CD4-positive, alpha-beta T cell treated with Interleukin-21 for 1 hour (primary cell): ENCODE results near the gene ATAD3A.
"Not testable (repeated sequence)": the region's sequence is repeated elsewhere in the genome, so short reads cannot be mapped to it uniquely, and the experiment has no call there.

Experiments used
- DNase-seq: peaks from one replicate; pipeline ENCODE4 v3.0.0-alpha.2; 2020

ATAD3A gene

DNA sequence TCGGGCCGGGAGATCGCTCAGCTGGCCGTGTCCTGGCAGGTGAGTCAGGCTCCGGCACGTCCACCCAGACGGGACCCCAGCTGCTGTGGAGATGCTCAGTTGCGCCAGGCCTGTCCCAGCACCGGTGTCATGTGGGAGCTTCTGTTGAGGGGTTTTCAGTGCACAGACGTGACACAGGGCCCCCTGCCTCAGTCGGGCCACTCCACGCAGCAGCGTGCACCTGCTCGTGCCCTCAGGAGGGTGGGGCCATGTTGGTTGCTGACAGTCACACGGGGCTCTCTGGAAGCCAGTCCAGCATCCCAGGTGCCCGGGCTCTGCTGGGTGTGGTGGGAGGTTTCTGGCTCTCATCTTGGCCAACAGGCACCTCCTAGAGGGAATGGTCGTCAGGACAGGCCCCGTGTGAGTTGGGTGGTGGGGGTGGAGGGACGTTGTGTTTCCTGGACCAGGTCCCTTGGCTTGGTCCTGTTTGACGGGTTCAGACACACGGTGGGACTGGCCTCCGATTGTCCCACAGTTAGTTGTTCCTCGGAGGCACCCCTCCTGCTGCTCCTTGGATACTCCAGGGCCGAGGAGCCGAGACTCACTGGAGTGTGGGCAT lies 21.2 kb upstream of the ATAD3A start:
- no peak for DNase-seq

DNA sequence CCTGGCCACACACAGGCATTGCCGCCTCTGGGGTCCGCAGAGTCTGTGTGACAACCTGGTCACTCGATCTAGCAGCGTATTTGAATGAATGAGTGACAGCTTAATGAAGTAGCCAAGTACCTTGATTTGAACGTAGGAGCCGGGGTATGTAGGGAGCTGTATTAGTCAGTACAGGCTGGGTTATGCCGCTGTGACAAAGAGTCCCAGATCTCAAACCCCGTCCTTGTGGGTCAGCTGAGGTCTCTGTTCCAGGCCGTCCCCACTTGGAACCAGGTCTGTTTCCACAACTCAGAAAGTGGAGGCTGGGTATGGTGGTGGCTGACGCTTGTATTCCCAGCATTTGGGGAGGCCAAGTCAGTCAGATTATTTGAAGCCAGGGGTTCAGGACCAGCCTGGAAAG lies 20.4 kb upstream of the ATAD3A start:
- no peak for DNase-seq

DNA sequence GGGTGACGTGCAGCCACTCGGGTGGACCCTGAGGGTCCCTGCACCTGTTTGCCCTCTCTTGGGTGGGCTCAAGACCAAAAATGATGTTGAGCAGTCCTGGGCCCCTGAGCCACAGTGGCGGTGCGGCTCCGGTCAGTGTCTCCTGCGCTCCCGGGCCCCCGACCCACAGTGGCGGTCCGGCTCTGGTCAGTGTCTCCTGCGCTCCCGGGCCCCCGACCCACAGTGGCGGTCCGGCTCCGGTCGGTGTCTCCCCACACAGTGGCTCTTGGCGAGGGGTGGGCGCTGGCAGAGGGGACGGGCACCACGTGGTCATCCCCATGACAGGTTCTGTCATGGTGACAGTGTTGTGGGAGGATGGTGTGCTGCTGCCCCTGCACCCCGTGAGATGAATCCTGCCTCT lies 17.7 kb upstream of the ATAD3A start:
- DNase-seq: not testable (repeated sequence)

DNA sequence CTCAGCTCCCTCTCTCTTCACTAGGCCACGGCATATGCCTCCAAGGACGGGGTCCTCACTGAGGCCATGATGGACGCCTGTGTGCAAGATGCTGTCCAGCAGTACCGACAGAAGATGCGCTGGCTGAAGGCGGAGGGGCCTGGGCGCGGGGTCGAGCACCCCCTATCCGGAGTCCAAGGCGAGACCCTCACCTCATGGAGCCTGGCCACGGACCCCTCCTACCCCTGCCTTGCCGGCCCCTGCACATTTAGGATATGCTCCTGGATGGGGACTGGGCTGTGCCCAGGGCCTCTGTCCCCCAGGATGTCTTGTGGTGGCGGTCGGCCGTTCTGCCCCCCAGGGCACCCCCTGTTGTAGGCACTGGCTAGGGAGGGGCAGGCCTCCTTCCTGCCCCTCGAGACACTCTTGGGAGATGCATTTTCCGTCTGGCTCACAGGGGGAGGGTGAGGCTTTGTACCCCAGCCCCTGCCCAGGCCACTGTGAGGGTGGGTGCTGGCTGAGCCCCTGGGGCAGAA lies 16.4 kb upstream of the ATAD3A start:
- not testable (repeated sequence) for DNase-seq

DNA sequence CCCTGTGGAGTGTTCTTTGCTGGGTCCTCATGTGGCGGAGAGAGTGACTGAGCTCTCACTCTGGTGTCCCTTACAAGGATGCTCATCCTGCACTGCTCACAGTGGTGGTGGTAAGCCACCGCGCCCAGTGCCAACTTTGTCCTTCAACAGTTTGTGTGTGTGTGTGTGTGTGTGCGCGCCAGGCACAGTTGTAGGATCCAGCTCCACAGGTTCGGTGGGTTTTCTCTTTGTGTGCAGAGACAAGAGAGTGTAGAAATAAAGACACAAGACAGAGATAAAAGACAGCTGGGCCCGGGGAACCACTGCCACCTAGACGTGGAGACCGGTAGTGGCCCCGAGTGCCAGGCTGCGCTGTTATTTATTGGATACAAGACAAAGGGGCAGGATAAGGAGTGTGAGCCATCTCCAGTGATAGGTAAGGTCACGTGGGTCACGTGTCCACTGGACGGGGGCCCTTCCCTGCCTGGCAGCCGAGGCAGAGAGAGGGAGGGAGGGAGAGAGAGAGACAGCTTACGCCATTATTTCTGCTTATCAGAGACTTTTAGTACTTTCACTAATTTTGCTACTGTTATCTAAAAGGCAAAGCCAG lies 7.1 kb upstream of the ATAD3A start:
- DNase-seq: peak; percentile 85

DNA sequence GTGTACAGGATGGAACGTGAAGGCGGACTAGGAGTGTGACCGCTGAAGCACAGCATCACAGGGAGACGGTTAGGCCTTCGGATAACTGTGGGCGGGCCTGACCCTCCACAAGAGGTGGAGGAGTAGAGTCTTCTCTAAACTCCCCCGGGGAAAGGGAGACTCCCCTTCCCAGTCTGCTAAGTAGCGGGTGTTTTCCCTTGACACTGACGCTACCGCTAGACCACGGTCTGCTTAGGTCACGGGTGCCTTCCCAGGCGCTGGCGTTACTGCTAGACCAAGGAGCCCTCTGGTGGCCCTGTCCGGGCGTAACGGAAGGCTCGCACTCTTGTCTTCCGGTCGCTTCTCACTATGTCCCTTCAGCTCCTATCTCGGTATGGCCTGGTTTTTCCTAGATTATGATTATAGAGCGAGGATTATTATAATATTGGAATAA lies 6.6 kb upstream of the ATAD3A start:
- DNase-seq: peak; percentile 49

DNA sequence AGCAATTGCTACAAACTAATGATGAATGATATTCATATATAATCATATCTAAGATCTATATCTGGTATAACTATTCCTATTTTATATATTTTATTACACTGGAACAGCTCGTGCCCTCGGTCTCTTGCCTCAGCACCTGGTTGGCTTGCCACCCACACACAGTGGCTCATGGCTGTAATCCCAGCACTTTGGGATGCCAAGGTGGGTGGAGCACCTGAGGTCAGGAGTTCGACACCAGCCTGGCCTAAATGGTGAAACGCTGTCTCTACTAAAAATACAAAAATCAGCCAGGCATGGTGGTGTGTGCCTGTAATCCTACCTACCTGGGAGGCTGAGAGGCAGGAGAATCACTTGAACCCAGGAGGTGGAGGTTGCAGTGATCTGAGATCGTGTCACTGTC lies 6.2 kb upstream of the ATAD3A start:
- not testable (repeated sequence) for DNase-seq

DNA sequence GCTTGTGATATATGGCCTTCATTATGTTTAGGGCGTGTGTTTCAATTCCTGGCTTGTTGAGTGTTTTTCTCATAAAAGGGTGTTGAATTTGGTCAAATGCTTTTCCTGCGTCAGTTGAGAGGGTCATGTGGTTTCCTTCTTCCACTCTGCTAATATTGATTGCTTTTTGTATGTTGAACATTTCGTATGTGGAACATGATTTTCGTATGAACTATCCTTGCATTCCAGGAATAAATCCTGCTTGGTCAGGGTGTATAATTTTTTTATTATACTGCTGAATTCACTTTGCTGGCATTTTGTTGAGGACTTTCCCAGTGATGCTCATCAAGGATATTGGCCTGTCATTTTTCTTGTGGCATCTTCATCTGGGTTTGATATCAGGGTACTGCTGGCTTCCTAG lies 4.7 kb upstream of the ATAD3A start:
- DNase-seq: no peak

DNA sequence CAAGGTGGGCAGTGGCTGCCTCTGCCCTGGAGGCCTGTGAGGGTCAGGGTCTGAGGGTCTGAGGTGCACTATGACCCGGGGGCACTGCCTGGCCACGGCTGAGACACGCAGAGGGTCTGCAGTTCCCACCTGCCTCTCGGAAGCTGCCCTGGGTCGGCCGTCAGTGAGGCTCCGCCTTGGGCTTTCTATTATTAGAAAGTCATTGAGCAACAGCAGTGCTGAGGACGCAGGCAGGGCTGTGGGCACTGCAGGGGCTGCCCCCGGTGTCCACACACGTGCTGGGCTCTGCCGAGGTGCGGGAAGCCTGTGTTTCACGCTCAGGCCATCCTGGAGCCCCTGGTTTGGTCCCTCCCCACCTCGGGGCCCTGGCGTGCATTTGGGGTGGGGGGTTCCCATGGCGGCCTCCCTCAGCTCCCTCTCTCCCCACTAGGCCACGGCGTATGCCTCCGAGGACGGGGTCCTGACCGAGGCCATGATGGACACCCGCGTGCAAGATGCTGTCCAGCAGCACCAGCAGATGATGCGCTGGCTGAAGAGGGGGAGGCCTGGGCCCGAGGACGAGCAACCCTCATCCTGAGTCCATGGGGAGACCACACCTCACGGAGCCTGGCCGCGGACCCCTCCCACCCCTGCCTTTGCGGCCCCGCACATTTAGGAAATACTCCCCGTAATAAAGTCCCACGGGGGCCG lies 3.0 kb upstream of the ATAD3A start:
- not testable (repeated sequence) for DNase-seq

DNA sequence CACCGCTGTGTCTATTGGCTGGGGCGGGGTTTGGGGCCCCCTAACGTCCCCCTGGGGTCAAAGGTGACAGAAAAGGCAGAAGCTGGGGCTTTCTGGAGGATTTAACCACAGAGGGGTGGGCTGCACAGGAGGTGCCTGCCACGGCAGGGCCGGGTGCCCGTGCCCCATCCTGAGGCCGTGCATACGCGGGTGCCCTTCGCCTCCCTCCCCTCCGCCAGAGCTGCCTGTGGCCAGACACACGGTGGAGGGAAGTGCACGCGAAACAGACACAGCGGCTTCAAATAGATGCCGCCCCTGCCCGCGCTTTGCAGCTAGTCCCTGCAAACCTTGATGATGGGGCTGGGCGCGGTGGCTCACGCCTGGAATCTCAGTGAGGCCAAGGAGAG lies 2.5 kb upstream of the ATAD3A start:
- not testable (repeated sequence) for DNase-seq

DNA sequence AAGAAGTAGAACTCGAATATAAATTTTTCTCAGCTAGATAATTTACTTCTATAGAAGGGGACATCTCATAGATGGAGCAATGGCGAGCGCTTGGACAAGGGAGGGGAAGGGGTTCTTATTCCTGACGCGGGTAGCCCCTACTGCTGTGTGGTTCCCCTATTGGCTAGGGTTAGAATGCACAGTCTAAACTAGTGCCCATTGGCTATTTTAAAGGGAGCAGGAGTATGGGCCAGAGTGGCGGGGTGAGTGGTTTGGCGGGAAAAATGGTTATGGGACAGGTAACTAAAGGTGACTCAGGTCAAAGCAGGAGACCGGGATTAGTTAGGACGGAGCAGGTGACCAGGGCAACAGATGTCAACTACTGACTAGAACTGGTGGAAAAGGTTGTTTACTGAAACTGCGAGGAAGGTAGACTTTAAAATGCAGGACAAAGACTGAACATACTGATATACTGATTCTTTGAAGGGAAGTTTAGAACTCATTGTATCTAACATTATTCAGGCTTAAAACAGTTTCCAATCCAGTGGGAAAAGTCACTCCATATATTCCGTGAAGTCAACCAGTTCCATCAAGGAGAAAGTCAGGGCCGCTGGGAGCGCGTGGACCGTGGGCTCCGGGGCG lies 940 bp upstream of the ATAD3A start:
- peak; percentile 13 for DNase-seq

DNA sequence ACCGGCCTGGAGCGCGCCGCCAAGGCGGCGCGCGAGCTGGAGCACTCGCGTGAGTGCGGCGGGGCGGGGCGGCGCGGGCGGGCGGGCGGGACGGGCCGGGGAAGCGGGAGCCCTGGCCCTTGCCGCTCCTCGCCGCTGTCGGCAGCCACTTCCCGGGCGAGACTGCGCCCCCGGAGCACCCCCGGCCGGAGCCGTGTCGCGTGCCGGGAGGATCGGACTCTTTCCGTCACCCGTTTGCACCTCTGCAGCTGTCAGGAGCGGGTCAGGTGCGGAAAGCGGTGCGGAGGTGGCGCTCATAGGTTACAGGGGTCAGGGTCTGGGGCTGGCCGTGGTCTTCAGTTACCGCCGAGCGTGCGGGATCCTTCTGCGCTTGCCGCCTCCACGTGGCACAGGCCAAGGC lies 463 bp downstream of the ATAD3A start:
- DNase-seq: peak; percentile 20

DNA sequence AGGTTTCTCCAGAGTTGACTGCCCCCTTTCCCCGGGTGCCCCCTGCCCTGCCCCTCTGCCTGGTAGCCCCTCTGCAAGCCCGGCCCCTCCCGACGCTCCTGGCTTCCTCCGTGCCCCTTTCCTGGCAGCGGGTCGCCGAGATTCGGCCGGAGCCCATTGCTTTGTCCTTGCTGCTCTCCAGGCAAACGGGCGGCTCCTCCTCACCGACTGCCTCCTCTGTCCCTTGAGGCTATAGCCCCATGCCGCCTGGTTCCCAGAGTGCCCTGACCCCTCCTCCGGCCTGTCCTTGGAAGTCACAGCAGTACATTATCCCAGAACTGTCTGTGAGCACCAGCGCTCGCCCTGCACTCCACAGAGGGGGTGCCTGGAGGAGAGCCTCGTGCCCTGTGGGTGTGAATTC lies 1.7 kb downstream of the ATAD3A start:
- DNase-seq: not testable (repeated sequence)

DNA sequence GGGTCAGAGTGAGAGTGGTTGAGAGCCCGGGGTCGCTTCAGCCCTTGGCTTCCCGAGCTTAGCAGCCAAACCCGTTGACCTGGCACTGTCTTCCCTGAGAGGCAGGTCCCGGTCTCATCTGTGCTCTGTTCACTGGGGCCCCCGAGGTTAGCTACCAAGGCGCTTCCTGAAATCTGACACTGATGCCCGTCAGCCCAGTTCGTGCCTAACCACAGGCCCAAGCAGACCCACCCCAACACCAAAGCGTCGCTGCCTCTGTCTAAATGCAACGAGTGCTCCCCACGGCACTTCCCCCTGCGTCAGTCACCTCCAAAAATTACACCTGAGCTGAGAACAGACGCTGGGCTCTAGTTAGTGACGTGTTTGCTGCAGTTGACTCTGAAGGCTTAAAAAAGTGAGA lies 2.4 kb downstream of the ATAD3A start:
- DNase-seq: not testable (repeated sequence)

DNA sequence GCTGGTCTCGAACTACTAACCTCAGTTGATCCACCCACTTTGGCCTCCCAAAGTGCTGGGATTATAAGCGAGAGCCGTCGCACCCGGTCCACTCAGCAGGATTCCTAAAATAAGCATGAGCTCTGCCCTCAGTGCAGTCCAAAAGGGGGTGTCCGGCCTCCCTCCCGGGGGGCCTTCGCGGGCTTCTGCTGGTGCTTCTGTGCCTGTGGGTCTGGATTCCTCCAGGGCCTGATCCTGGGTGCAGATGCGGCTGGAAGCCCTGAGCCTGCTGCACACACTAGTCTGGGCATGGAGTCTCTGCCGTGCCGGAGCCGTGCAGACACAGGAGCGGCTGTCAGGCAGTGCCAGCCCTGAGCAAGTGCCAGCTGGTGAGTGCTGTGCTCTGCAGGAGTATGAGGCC lies 5.0 kb downstream of the ATAD3A start:
- not testable (repeated sequence) for DNase-seq

DNA sequence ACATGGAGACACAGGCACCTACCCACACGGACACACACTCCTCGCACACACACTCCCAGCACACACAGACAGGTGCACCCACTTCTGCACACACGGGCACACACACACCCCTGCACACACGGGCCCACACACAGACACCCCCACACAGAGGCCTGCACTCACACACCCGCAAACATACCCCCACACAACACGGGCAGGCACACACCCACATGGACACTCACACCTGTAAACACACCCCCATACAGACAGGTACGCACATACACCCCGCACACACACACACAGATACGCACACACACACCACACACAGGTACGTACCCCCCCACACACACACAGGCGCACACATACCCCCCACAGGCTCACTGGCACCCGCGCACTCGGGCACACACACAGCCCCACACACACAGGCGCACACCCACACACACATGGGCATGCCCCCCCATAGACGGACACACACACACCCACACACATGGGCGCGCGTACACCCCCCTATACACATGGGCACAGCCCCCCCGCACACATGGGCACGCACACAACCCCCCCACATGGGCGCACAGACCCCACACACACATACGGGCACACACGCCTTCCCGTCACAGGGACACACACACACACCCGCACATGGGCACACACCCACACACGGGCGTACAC lies 6.1 kb downstream of the ATAD3A start:
- no peak for DNase-seq

DNA sequence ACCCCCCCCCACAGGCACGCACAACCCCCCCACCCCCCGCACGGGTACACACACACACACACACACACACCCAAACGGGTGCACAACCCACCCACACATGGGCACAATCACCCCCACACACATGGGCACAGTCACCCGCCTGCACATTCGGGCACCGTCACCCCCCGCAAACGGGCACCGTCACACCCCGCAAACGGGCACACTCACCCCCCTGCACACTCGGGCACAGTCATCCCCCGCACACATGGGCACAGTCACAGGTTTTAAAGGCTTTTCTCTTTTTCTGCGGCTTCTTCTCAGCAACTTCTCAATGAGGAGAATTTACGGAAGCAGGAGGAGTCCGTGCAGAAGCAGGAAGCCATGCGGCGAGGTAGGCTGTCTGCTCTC lies 6.7 kb downstream of the ATAD3A start:
- not testable (repeated sequence) for DNase-seq

DNA sequence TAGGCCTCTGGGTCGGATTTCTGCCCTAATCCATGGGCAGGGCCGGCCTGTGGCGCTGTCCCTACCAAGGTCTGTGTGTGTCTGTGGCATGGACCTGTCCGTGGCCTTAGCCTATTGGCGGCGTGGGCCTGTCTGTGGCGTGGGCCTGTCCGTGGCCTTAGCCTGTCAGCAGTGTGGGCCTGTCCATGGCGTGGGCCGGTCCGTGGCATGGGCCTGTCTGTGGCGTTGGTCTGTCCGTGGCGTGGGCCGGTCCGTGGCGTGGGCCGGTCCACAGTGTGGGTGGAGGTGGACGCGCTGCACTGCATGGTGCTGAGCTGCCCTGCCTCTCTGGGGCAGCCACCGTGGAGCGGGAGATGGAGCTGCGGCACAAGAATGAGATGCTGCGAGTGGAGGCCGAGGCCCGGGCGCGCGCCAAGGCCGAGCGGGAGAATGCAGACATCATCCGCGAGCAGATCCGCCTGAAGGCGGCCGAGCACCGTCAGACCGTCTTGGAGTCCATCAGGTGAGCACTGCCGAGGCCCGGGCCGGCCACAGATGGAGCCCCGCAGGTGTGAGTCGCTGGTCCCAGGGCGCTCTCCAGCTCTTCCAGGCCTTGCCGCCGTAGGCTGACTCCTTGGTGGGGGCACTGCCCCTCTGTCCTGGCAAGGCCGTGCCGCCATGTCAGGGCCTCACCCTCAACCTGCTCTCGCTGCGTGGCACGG lies 8.0 kb downstream of the ATAD3A start:
- DNase-seq: not testable (repeated sequence)

DNA sequence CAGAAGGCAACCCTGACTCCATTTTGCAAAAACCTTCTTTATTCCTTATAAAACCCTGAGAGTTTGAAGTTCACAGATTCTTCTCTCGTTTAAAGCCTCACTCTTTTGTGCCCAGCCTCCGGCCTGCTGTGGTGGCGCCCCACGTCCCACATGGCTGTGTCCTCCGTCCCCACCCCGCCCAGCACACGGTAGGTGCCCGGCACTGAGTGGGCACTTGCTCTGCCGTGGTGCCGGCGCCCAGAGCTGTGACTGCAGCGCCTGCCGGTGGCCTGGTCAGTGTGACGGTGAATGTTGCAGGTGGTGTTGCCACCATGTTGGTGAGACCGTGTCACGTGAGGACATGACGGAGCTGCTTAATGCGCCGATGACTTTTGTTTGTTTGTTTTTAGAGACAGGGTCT lies 9.4 kb downstream of the ATAD3A start:
- DNase-seq: no peak

DNA sequence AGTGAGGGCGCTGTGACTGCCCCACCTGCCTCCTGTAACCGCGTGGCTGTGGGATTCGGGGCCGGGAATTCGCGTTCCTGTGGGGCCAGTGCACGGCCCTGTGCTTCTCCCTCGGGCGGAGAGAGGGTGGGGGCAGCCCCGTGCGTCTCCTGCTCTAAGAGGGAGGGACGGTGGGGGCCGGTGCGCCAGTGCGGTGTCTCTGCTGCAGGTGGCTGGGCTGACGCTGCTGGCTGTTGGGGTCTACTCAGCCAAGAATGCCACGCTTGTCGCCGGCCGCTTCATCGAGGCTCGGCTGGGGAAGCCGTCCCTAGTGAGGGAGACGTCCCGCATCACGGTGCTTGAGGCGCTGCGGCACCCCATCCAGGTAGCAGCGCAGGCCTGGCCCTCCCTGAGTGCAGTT lies 10.6 kb downstream of the ATAD3A start:
- DNase-seq: not testable (repeated sequence)

DNA sequence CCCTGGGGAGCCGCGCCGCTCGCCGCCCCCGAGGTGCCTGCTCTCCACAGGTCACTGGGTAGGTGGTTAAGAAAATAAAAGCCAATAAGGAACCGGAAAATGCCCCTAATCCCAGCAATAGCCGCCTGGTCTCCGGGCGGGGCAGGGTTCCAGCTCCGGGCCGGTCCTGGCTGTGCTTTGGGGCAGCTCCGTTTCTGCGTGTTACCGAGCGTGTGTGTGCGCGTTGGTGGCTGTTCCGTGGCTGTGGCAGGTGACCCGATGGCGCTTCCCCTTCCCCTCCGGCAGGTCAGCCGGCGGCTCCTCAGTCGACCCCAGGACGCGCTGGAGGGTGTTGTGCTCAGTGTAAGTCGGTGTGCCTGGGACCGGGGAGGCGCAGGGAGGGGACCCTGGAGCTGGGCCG lies 11.3 kb downstream of the ATAD3A start:
- not testable (repeated sequence) for DNase-seq

DNA sequence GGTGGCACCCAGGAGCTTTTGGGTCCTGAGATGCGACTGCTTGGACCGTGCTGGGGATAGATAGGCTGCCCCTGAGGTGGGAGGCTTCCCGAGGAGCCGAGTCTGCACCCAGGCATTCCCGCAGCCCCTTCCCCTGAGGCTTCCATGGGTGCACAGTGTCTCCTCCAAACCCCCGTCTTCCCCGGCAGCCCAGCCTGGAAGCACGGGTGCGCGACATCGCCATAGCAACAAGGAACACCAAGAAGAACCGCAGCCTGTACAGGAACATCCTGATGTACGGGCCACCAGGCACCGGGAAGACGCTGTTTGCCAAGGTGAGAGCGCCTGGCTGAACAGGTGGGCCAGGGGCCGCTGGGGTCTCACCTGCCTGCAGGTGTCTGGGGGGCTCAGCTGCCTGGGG lies 11.7 kb downstream of the ATAD3A start:
- not testable (repeated sequence) for DNase-seq
